ENCODE data around the gene BIVM.

The BIVM gene

DNA sequence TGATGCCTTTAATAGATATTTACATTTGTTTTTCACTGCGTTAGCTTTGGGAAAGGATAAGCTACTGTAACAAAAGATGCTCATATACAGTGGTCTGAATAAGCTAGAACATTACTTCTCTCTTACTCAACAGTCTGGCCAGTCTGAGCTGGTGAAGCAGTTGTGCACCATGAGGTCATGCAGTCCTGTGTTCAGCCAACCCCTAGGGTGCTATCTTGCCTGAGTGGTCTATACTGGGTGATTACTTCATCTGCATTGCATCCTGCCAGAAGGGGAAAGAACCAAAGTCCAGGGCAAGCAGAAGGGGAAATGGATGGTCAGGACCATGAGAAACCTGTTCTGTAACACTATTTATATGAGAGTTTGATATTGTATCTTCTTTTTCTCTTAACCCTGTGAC, 78.4 kb downstream of the BIVM start:
- in situ Hi-C loops (cut with MboI; ENCODE audit: low sequenced_read_pairs): no loop called here

DNA sequence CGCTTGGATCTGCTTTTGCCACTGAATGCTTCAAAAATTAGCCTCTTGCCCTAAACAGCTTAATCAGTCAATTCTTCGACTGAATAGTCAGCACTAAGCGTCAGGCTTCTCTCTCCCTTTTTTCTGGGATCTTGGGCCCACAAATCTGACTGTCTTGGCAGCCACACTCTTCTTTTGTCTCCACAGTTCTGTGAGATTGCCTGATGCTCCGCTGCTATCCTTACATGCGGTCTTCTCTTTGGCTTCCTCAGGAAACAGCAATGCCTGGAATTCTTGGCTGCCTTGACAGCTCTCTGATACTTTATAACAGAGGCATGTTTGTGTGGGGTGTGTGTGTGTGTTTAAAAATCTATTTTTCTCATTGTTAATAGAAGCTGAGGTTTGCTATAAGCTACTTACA, 79.6 kb downstream of the BIVM start:
- in situ Hi-C loops (cut with MboI; ENCODE audit: low sequenced_read_pairs): no loop called here

DNA sequence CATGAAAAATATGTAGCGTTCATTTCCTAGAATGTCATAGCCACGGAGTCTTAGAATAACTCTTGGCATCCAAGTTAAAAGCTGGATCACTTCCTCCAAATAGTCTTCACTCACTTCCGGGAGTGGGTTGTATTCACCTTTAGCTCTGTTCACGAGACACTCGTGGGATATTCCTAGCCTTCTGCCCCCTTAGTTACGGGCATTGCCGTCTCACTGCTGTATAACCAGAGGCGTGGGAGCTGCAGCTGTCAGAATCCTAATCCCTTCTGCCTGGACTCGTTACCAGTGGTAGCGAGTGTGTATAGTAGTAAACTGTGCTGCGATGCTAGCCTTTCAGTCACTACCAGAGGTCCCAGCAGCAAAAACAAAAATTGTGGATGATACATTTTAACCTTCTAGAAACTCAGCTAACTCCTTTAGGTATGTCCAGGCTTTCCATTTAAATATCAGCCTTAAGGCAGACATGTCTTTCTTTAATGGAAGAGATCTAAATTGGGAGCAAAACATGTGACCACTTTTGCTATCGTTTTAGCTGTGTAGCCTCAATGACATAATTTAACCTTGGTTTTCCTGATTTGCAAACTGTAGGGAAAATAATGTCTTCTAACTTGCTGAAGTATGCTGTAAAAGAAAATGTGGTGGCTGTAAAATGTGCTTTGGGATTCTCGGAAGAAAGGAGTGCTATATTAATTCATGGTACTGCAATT, 81.0 kb downstream of the BIVM start:
- in situ Hi-C loops (cut with MboI; ENCODE audit: low sequenced_read_pairs): no loop called here

DNA sequence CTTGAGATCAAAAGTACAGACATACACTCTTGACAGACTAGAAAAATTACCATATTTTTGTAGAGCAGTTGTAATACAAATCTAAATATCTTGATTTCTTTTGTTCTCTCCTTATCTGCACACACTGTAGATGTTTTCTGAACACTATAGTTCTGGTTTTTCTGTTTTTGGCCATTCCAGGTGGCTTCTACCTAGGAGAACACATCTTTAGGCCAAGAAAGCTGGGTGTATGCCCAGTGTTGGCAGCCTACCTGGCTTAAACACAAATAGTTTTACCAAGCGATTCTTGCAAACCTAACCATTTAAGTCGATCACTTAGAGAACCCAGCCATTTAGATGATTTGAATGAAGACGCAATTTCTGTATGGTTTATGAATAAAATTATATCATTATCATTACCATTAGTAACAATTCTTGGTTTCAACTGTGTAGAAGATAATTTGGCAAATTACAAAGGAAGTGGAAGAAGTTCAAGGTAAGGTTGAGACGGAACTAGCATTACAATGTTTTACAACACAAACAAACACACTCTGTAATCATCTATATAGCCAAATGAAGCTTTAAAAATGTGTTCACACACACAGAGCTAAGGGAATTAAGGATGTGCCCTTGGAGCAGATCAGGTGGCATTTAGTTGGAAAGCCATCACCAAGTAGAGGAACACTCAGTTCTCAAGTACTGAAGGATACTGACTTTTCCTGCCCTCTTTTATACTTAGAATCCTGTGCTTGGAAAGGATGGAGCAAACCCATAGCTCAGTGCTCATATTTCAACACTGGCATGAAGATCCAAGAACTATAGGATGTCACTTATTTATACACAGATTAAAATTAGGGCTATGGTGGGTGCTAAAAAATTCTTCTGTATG, 83.1 kb downstream of the BIVM start:
- in situ Hi-C loops (cut with MboI; ENCODE audit: low sequenced_read_pairs): no loop called here

Data from hTERT RPE-1 (cell line).